A673 (cell line): ENCODE data around the gene VWA8.

ENCODE experiments used
- EZH2 ChIP-seq: fragments of 200-600 bp; sonication (generic); IDR thresholded peaks from 2 replicates; pipeline ENCODE4 v1.6.1; 2017; ENCODE audit warnings: borderline replicate concordance, low read depth, mild to moderate bottlenecking, mixed read lengths, antibody characterized with exemption, low read length; ENCODE audit not compliant: poor library complexity, severe bottlenecking
- TF ChIP-seq, protein P1 (sequence below): fragments of 300-800, 200-600 bp; sonication (generic); conservative IDR thresholded peaks from 2 replicates; pipeline ENCODE4 v1.5.1; 2017; ENCODE audit warnings: low read depth, mild to moderate bottlenecking, antibody characterized with exemption, low read length, moderate library complexity, mixed read lengths

- TF ChIP-seq, protein P1, sequence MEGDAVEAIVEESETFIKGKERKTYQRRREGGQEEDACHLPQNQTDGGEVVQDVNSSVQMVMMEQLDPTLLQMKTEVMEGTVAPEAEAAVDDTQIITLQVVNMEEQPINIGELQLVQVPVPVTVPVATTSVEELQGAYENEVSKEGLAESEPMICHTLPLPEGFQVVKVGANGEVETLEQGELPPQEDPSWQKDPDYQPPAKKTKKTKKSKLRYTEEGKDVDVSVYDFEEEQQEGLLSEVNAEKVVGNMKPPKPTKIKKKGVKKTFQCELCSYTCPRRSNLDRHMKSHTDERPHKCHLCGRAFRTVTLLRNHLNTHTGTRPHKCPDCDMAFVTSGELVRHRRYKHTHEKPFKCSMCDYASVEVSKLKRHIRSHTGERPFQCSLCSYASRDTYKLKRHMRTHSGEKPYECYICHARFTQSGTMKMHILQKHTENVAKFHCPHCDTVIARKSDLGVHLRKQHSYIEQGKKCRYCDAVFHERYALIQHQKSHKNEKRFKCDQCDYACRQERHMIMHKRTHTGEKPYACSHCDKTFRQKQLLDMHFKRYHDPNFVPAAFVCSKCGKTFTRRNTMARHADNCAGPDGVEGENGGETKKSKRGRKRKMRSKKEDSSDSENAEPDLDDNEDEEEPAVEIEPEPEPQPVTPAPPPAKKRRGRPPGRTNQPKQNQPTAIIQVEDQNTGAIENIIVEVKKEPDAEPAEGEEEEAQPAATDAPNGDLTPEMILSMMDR = no peak
- no peak for TF ChIP-seq EZH2
These were observed 2.1 kb upstream of the VWA8 start for GRCh38 chr13:41962994-41963393.
